AG04450 (cell line): Measurements from ENCODE around the gene GRK5. TPM values are rescaled to one million over a fixed set of nuclear protein-coding genes. Genes with fewer than 3 reads are reported as not detected.
"Not testable (repeated sequence)": the region's sequence is repeated elsewhere in the genome, so short reads cannot be mapped to it uniquely, and the experiment has no call there.

ENCODE experiments used
- CTCF ChIA-PET: fragments of 300-600, 350-600 bp; formaldehyde crosslinking; extraction: SDS; loops from one replicate; lab custom pipeline; 2022; ENCODE audit warnings: antibody characterized with exemption, inconsistent platforms; lab: Charles Lee
- POLR2A ChIA-PET: fragments of 350-600 bp; formaldehyde crosslinking; extraction: SDS; loops from one replicate; lab custom pipeline; 2021; ENCODE audit warnings: antibody characterized with exemption, inconsistent platforms; lab: Yijun Ruan, JAX
- DNase-seq: peaks from one replicate; pipeline ENCODE4 v3.0.0-alpha.2; 2011; ENCODE audit warnings: low read depth, low spot score
- H3K27ac ChIP-seq: one replicate; pipeline ENCODE4 v1.5.1; 2012; ENCODE audit warnings: low read depth, low read length, control low read depth
- H3K27me3 ChIP-seq: one replicate; pipeline ENCODE4 v1.6.0; 2012; ENCODE audit warnings: low read length; ENCODE audit not compliant: control insufficient read depth, insufficient read depth
- H3K4me3 ChIP-seq: 2 replicates; pipeline ENCODE4 v1.5.1; 2011; ENCODE audit warnings: mild to moderate bottlenecking, low read depth, low read length, control low read depth
- H3K9me3 ChIP-seq: 2 replicates; pipeline ENCODE4 v1.5.1; 2012; ENCODE audit warnings: low read length; ENCODE audit not compliant: control insufficient read depth, insufficient read depth
- polyA plus RNA-seq: library from polyadenylated mRNA; depleted of rRNA; stranded (reverse); fragments of >200 nt; gene quantifications from 2 replicates; pipeline ENCODE4 v1.2.3, GENCODE V29; 2011
- TF ChIP-seq, protein P1 (sequence below): IDR thresholded peaks from 2 replicates; pipeline ENCODE4 v1.5.1; 2011; ENCODE audit warnings: low read depth, low read length, control low read depth, inconsistent platforms

The GRK5 gene
- polyA plus RNA-seq, 1 experiment, result 27.6 TPM

DNA sequence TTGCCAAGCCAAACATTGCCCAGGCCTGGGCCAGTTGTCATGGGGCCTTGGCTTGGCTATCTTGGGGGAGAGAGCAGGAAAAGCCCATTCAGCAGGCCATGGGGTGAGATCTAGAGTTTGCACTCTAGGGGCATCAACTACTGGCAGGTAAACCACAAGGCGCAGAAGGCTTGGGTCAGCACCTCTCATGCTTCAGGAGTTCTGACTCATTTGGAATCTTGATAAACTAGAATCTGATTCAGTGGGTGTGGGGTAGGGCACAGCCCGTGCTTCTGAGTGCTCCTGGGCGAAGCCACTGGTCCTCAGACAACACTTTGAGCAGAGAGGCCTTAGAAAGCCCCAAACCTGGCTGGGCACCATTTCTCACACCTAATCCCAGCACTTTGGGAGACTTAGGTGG is 254.0 kb downstream of the GRK5 start:
- POLR2A ChIA-PET, result no interaction called here
- CTCF ChIA-PET, result interaction anchor here (0.6 kb wide), 1 partner anchor 259 kb away, joined by 3 read pairs; no protein-coding TSS in a partner anchor
- no peak for DNase-seq
- H3K9me3 ChIP-seq, result peaks cover 4% of the 10 kb centered on the region; the same call in 1 of the 2 replicates
- TF ChIP-seq, protein P1, sequence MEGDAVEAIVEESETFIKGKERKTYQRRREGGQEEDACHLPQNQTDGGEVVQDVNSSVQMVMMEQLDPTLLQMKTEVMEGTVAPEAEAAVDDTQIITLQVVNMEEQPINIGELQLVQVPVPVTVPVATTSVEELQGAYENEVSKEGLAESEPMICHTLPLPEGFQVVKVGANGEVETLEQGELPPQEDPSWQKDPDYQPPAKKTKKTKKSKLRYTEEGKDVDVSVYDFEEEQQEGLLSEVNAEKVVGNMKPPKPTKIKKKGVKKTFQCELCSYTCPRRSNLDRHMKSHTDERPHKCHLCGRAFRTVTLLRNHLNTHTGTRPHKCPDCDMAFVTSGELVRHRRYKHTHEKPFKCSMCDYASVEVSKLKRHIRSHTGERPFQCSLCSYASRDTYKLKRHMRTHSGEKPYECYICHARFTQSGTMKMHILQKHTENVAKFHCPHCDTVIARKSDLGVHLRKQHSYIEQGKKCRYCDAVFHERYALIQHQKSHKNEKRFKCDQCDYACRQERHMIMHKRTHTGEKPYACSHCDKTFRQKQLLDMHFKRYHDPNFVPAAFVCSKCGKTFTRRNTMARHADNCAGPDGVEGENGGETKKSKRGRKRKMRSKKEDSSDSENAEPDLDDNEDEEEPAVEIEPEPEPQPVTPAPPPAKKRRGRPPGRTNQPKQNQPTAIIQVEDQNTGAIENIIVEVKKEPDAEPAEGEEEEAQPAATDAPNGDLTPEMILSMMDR, result no peak
- no peak overlapping the region for H3K27ac ChIP-seq
- no peak overlapping the region for H3K4me3 ChIP-seq
- peaks cover 10% of the 10 kb centered on the region for H3K27me3 ChIP-seq

DNA sequence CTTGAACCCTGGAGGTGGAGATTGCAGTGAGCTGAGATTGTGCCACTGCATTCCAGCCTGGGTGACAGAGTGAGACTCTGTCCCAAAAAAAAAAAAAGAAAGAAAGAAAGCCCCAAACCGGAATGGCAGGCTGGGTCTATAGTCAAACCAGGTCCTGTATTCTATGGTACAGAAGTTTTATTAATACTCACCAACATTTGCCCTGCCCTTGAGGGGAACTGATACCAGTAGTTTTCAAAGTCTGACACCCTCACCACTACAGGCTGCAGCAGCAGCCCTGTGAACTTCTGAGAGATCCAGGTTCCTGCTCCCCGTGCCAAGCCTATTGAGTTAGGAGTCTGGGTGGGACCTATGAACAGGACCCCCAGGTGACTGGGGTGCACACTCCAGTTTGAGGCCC is 254.6 kb downstream of the GRK5 start:
- Histone ChIP-seq H3K4me3 (no peak overlapping the region), H3K27me3 (peaks cover 14% of the 10 kb centered on the region), H3K9me3 (peaks cover 4% of the 10 kb centered on the region; the same call in 1 of the 2 replicates), H3K27ac (no peak overlapping the region)
- POLR2A ChIA-PET, result no interaction called here
- CTCF ChIA-PET, result no interaction called here
- TF ChIP-seq, protein P1, result no peak
- no peak for DNase-seq

DNA sequence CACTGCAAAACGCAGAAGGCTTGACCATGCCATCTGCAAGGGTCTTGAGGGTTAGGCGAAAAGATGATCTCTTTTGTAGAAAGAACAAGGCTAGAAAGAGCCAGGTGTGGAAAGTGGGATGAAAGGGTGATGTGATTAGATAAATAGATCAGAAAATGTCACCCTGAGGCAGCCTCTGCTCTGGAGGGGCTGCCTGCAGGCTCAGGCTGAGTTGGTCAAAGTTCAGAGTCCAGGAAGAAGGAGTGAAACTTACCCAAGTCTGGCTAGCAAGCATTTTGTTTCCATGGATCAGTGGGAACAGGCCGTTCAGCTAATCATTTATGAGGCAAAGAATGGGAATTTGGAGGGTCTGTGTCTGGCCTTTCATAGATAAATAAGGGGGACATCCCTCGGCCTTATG is 255.4 kb downstream of the GRK5 start:
- no peak for DNase-seq
- Histone ChIP-seq H3K27me3 (peaks cover 14% of the 10 kb centered on the region), H3K4me3 (no peak overlapping the region), H3K27ac (no peak overlapping the region), H3K9me3 (peaks cover 4% of the 10 kb centered on the region; the same call in 1 of the 2 replicates)
- CTCF ChIA-PET, result no interaction called here
- TF ChIP-seq, protein P1, result no peak
- POLR2A ChIA-PET, result no interaction called here

DNA sequence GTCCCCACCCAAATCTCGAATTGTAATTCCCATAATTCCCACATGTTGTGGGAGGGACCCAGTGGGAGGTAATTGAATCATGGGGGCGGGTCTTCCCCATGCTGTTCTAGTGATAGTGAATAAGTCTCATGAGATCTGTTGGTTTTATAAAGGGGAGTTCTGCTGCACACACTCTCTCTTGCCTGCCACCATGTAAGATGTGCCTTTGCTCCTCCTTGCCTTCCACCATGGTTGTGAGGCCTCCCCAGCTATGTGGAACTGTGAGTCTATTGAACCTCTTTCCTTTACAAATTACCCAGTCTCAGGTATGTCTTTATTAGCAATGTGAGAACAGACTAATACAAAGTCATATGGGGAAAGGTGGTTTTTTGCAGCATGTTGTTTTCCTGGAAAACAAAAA is 255.8 kb downstream of the GRK5 start:
- POLR2A ChIA-PET, DNase-seq, H3K4me3 ChIP-seq, CTCF ChIA-PET, H3K27ac ChIP-seq, H3K9me3 ChIP-seq: not testable (repeated sequence)
- H3K27me3 ChIP-seq, result peaks cover 14% of the 10 kb centered on the region

DNA sequence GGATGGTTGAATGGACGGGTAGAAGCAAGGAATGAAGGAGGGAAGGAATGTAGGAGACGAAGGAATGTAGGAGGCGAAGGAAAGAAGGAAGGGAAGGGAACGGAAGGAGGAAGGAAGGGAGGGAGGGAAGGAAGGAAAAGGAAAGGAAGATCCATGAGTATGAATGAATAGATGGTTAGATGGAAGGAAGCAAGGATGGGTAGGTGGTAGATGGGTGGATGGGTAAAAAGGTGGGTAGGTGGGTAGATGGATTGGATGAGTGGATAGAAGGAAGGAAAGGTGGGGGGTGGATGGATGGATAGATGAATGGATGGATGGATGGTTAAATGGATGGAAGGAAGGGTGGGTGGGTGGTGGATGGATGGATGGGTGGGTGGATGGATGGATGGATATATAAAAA is 257.7 kb downstream of the GRK5 start:
- DNase-seq, result no peak
- POLR2A ChIA-PET, result no interaction called here
- TF ChIP-seq, protein P1, result no peak
- CTCF ChIA-PET, result no interaction called here
- Histone ChIP-seq H3K9me3 (peaks cover 4% of the 10 kb centered on the region; the same call in 1 of the 2 replicates), H3K4me3 (no peak overlapping the region), H3K27me3 (peaks cover 23% of the 10 kb centered on the region), H3K27ac (no peak overlapping the region)
